K562 (cell line): ENCODE measurements around the gene AGL. TPM values are rescaled to one million over a fixed set of nuclear protein-coding genes. Genes with fewer than 3 reads are reported as not detected.

Experiments
- ATAC-seq: fragments of 200-7000 bp; cut with Tn5 transposase; 3 replicates; pipeline ENCODE4 v1.9.1; 2020; ENCODE audit warnings: moderate library complexity
- BruUV-seq: library from RNA; stranded (reverse); fragments of 400-500 nt; replicated peaks from 2 replicates; lab custom pipeline; 2021; lab: Mats Ljungman, UMichigan
- CTCF ChIA-PET: fragments of 300-600 bp; formaldehyde crosslinking; extraction: SDS; loops from one replicate; lab custom pipeline; 2021; ENCODE audit warnings: low intra/inter-chr PET ratio; lab: Yijun Ruan, JAX
- POLR2A ChIA-PET: fragments of 300-600, 350-650 bp; sonication (Branson Sonifier 250); formaldehyde crosslinking; extraction: SDS; loops from one replicate; lab custom pipeline; 2021; ENCODE audit warnings: antibody characterized with exemption, inconsistent platforms; lab: Yijun Ruan, JAX
- DNase-seq, 4 experiments: peaks; one replicate each; pipeline versions ENCODE4 v3.0.0 to v3.0.0-alpha.2; 2011 to 2018; ENCODE audit warnings: low spot score in 3 of 4, mixed read lengths in 3 of 4; ENCODE audit errors: extremely low read depth in 1 of 4
- FAIRE-seq: peaks from 2 replicates; lab custom pipeline; 2011; peaks lifted over from hg19 to GRCh38; lab: Jason Lieb, UNC
- H2AFZ ChIP-seq: 2 replicates; pipeline ENCODE4 v1.6.0; 2011; ENCODE audit warnings: low read depth, low read length, control low read depth, inconsistent platforms
- H3K27ac ChIP-seq: fragments of 200-600 bp; 3 replicates; pipeline ENCODE4 v1.8.0; 2011; ENCODE audit warnings: low read depth, mild to moderate bottlenecking, control low read depth, inconsistent platforms, low read length, moderate library complexity, mixed read lengths; ENCODE audit errors: extremely low read depth
- H3K27me3 ChIP-seq, 2 experiments: fragments of 300-600 bp in 1 of 2; 2 replicates in 1 of 2; 3 replicates in 1 of 2; pipeline versions ENCODE4 v1.6.0 to v1.8.0; 2011; ENCODE audit warnings: inconsistent platforms in 2 of 2, low read length in 2 of 2, mild to moderate bottlenecking in 1 of 2, mixed read lengths in 1 of 2, moderate library complexity in 1 of 2; ENCODE audit not compliant: control insufficient read depth in 2 of 2, insufficient read depth in 2 of 2
- H3K36me3 ChIP-seq: fragments of 300-600 bp; 3 replicates; pipeline ENCODE4 v1.8.0; 2011; ENCODE audit warnings: mild to moderate bottlenecking, low read length, inconsistent platforms; ENCODE audit not compliant: control insufficient read depth, insufficient read depth
- H3K4me1 ChIP-seq, 2 experiments: fragments of 200-600 bp in 1 of 2; replicated peaks in 1 of 2; 2 replicates in 1 of 2; 3 replicates in 1 of 2; pipeline versions ENCODE4 v1.5.1 to v1.8.0; 2011; ENCODE audit warnings: inconsistent platforms in 2 of 2, low read length in 2 of 2, mild to moderate bottlenecking in 1 of 2, mixed read lengths in 1 of 2, moderate library complexity in 1 of 2; ENCODE audit not compliant: control insufficient read depth in 2 of 2, insufficient read depth in 2 of 2
- H3K4me2 ChIP-seq: 2 replicates; pipeline ENCODE4 v1.6.1; 2011; ENCODE audit warnings: low read length, control low read depth, inconsistent platforms, mixed read lengths; ENCODE audit not compliant: insufficient read depth
- H3K4me3 ChIP-seq: fragments of 200-600 bp; sonication (generic), shearing (Covaris generic); 2 replicates; pipeline ENCODE4 v1.5.1; 2016; ENCODE audit warnings: control low read depth, inconsistent platforms
- H3K79me2 ChIP-seq: fragments of 200-600 bp; 3 replicates; pipeline ENCODE4 v1.8.0; 2011; ENCODE audit warnings: low read length, inconsistent platforms; ENCODE audit not compliant: control insufficient read depth, insufficient read depth
- H3K9ac ChIP-seq, 2 experiments: 2 replicates each; pipeline versions ENCODE4 v1.6.0 to v1.6.1; 2011; ENCODE audit warnings: low read depth in 2 of 2, low read length in 2 of 2, control low read depth in 1 of 2, inconsistent platforms in 1 of 2, mild to moderate bottlenecking in 1 of 2, mixed read lengths in 1 of 2; ENCODE audit not compliant: insufficient read depth in 1 of 2
- H3K9me1 ChIP-seq: one replicate; pipeline ENCODE4 v1.6.0; 2011; ENCODE audit warnings: inconsistent platforms, mild to moderate bottlenecking, low read length, moderate library complexity; ENCODE audit not compliant: control insufficient read depth, insufficient read depth
- H3K9me3 ChIP-seq: replicated peaks from 2 replicates; pipeline ENCODE4 v1.5.1; 2011; ENCODE audit warnings: low read depth, low read length, inconsistent platforms; ENCODE audit not compliant: control insufficient read depth, insufficient read depth
- H4K20me1 ChIP-seq: replicated peaks from 2 replicates; pipeline ENCODE4 v1.6.1; 2011; ENCODE audit warnings: low read length, inconsistent platforms, mixed read lengths; ENCODE audit not compliant: control insufficient read depth, insufficient read depth
- FOXK2 ChIP-seq, 2 experiments: fragments of 450-650 bp; IDR thresholded peaks in 1 of 2; conservative IDR thresholded peaks in 1 of 2; 2 replicates each; pipeline ENCODE4 v1.6.1; 2016; ENCODE audit warnings: low read depth in 2 of 2, mild to moderate bottlenecking in 1 of 2
- HDAC1 ChIP-seq, 2 experiments: fragments of 450-650 bp; IDR thresholded peaks; 2 replicates each; pipeline ENCODE4 v1.6.1; 2016 to 2017; ENCODE audit warnings: inconsistent platforms in 1 of 2, mild to moderate bottlenecking in 1 of 2, moderate library complexity in 1 of 2
- HSF4 ChIP-seq: fragments of 250-450 bp; sonication (Bioruptor Pico); IDR thresholded peaks from 2 replicates; pipeline ENCODE4 v2.1.2; 2022; ENCODE audit warnings: mild to moderate bottlenecking, moderate library complexity, borderline replicate concordance
- MEIS2 ChIP-seq: fragments of 450-650 bp; IDR thresholded peaks from 2 replicates; pipeline ENCODE4 v1.6.1; 2014; ENCODE audit warnings: mild to moderate bottlenecking; ENCODE audit not compliant: partially characterized antibody
- NR4A1 ChIP-seq, 2 experiments: fragments of 250-450 bp in 1 of 2; fragments of 450-650 bp in 1 of 2; sonication (Bioruptor Pico) in 1 of 2; IDR thresholded peaks; 2 replicates each; pipeline versions ENCODE4 v1.4.0 to v1.6.1; 2016 to 2020; ENCODE audit warnings: mild to moderate bottlenecking in 2 of 2, missing compliant biosample characterization in 1 of 2, missing genetic modification characterization in 1 of 2, moderate library complexity in 1 of 2
- RBM34 ChIP-seq: fragments of 200-400 bp; formaldehyde crosslinking; IDR thresholded peaks from 2 replicates; pipeline ENCODE4 v1.6.1; 2018; ENCODE audit warnings: low read length, borderline replicate concordance; ENCODE audit not compliant: insufficient read depth
- SMARCA4 ChIP-seq: fragments of 450-650 bp; IDR thresholded peaks from 2 replicates; pipeline ENCODE4 v1.6.1; 2016
- SOX6 ChIP-seq: fragments of 450-650 bp; IDR thresholded peaks from 2 replicates; pipeline ENCODE4 v1.6.1; 2014; ENCODE audit warnings: mild to moderate bottlenecking
- TEAD2 ChIP-seq: fragments of 450-650 bp; IDR thresholded peaks from 2 replicates; pipeline ENCODE4 v1.6.1; 2016; ENCODE audit warnings: missing genetic modification characterization, control low read depth, missing compliant biosample characterization
- TEAD4 ChIP-seq, 2 experiments: sonication (generic) in 1 of 2; formaldehyde crosslinking in 1 of 2; IDR thresholded peaks; 2 replicates each; pipeline versions ENCODE4 v1.6.1 to v1.8.0; 2012 to 2022; ENCODE audit warnings: borderline replicate concordance in 1 of 2, inconsistent platforms in 1 of 2, low read length in 1 of 2, mild to moderate bottlenecking in 1 of 2, missing genetic modification reagents in 1 of 2
- ZNF444 ChIP-seq: fragments of 250-450 bp; sonication (Bioruptor Pico); IDR thresholded peaks from 2 replicates; pipeline ENCODE4 v1.4.0; 2020; ENCODE audit warnings: mild to moderate bottlenecking, moderate library complexity
- ZNF668 ChIP-seq: fragments of 250-450 bp; sonication (Bioruptor Pico); IDR thresholded peaks from 2 replicates; pipeline ENCODE4 v1.8.0; 2022; ENCODE audit warnings: mild to moderate bottlenecking, inconsistent platforms
- ZNF77 ChIP-seq: fragments of 250-450 bp; sonication (Bioruptor Pico); IDR thresholded peaks from 2 replicates; pipeline ENCODE4 v1.5.0; 2020
- WGBS: fragments of 100-300 bp; shearing (Covaris generic); methylation state at CpG from one replicate; pipeline ENCODE4 v1.1.6; 2016; ENCODE audit warnings: low coverage, mixed read lengths; ENCODE audit not compliant: insufficient coverage; ENCODE audit errors: missing lambda C conversion rate; 5-methylcytosine and 5-hydroxymethylcytosine counted together
- in situ Hi-C: fragments of 300-500 bp; cut with MboI; formaldehyde crosslinking; loops from 4 replicates; pipeline ENCODE4 v1.15.0; 2018; ENCODE audit warnings: inconsistent platforms, mixed read lengths
- intact Hi-C: fragments of 100-400 bp; cut with micrococcal nuclease; formaldehyde crosslinking; loops from 2 replicates; pipeline ENCODE4 v1.14.2; 2022
- polyA plus RNA-seq, 8 experiments: library from polyadenylated mRNA; depleted of rRNA in 4 of 8; stranded (reverse) in 5 of 8; unstranded in 3 of 8; fragments of >200 nt; fragmentation: Nextera tagmentation in 2 of 8; fragmentation: Illumina TruSeq in 1 of 8; extraction: Ambion mirVana in 2 of 8; extraction: Trizol in 1 of 8; gene quantifications; 2 replicates each; pipeline versions ENCODE4 v1.2.1 to v1.2.3, GENCODE V29; 2011 to 2014; ENCODE audit warnings: inconsistent platforms in 1 of 8, missing spikeins in 1 of 8
- total RNA-seq, 7 experiments: library from RNA; depleted of rRNA in 6 of 7; stranded (reverse); fragments of >200 nt in 6 of 7; fragmentation: Illumina TruSeq in 2 of 7; extraction: Trizol in 2 of 7; gene quantifications; 2 replicates each; pipeline versions ENCODE4 v1.2.1 to v1.2.3, GENCODE V29; 2011 to 2021; ENCODE audit warnings: low replicate concordance in 1 of 7
- TF ChIP-seq, protein P1 (sequence below): fragments of 450-650 bp; IDR thresholded peaks from 2 replicates; pipeline ENCODE4 v1.6.1; 2016
- TF ChIP-seq, protein P2 (sequence below): fragments of 250-450 bp; sonication (Bioruptor Pico); IDR thresholded peaks from 2 replicates; pipeline ENCODE4 v1.8.0; 2021; ENCODE audit warnings: borderline replicate concordance, mild to moderate bottlenecking, moderate library complexity; ENCODE audit not compliant: poor library complexity, severe bottlenecking
- TF ChIP-seq, protein P3 (sequence below): fragments of 250-450 bp; sonication (Bioruptor Pico); IDR thresholded peaks from 2 replicates; pipeline ENCODE4 v1.5.0; 2020; ENCODE audit warnings: mild to moderate bottlenecking
- TF ChIP-seq, protein P4 (sequence below): fragments of 250-450 bp; sonication (Bioruptor Pico); IDR thresholded peaks from 2 replicates; pipeline ENCODE4 v1.9.0; 2021; ENCODE audit warnings: mild to moderate bottlenecking, inconsistent platforms

Gene AGL
- total and polyA plus RNA-seq, 9 of the 15 experiments (the other 6 are each of a cell fraction or from before 2014, with no cell fraction given) = 6.3 to 20.4 (median 12.4) TPM

DNA sequence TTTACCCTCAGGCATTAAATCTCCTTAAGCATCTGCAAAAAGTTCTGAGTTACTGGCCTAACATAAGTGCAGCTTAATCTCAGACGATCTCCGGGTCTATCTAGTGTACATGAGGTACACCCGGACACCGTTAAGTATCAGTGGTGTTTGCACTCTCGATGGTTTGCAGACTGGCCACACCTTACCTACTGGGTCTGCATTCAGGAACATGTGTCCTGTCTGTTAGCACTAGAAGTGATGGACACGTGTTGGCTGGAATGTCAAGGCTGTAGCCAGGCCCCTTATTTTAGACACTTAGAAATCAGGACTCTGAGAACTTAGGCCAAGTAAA lies 783 bp upstream of the AGL start:
- peak; percentile 91 for FAIRE-seq
- in situ Hi-C loops (no loop called here), intact Hi-C loops (no loop called here)
- Histone ChIP-seq H3K27ac (peak overlapping the region; percentile 89), H3K36me3 (peaks cover 9% of the 10 kb centered on the region; the same call in 2 of the 3 replicates), H3K4me1 (peaks cover 7 to 12% of the 10 kb centered on the region in 2 experiments; a peak in 4 of 5 replicates), H4K20me1 (no peaks in the 10 kb centered on the region), H3K27me3 (no peaks in the 10 kb centered on the region), H3K4me3 (peak overlapping the region; percentile 92), H3K4me2 (peak overlapping the region; percentile 89), H3K9me1 (no peaks in the 10 kb centered on the region), H3K9me3 (no peaks in the 10 kb centered on the region), H3K9ac (peak overlapping the region; percentile 85 to 98), H3K79me2 (peaks cover 22% of the 10 kb centered on the region), H2AFZ (peak overlapping the region; percentile 94)
- BruUV-seq = TSS peak; percentile 94
- ChIA-PET POLR2A (no interaction called here), CTCF (no interaction called here)
- peak; percentile 24 to 64 (median 33) for DNase-seq
- 4% methylated on average over 6 of the region's 6 CpGs for WGBS
- ATAC-seq = peak; percentile 58
- TF ChIP-seq, protein P1, sequence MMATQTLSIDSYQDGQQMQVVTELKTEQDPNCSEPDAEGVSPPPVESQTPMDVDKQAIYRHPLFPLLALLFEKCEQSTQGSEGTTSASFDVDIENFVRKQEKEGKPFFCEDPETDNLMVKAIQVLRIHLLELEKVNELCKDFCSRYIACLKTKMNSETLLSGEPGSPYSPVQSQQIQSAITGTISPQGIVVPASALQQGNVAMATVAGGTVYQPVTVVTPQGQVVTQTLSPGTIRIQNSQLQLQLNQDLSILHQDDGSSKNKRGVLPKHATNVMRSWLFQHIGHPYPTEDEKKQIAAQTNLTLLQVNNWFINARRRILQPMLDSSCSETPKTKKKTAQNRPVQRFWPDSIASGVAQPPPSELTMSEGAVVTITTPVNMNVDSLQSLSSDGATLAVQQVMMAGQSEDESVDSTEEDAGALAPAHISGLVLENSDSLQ = peak; percentile 51
- 0 out of 4 replicates have a peak, but pooled peaks of 1 of the 2 experiments have one; percentile 15 for TF ChIP-seq FOXK2 (conservative IDR thresholded peaks at IDR 0.05 in 1 of 2, IDR thresholded peaks at IDR 0.05 in 1 of 2; ENCODE audit: low read depth in 2 of 2)
- no peak for TF ChIP-seq NR4A1 (CRISPR knock-in tag; IDR thresholded peaks at IDR 0.05)
- TF ChIP-seq NR4A1 (tag; IDR thresholded peaks at IDR 0.05) = peak; percentile 56; the same call in 1 of the 2 replicates
- no peak for TF ChIP-seq ZNF444 (CRISPR knock-in tag)
- no peak for TF ChIP-seq RBM34
- TF ChIP-seq HDAC1 (IDR thresholded peaks at IDR 0.05) = peak in 1 of 2 experiments; percentile 14; a peak in 1 of 4 replicates
- 0 out of 2 replicates have a peak, but pooled peaks have one; percentile 2 for TF ChIP-seq SOX6
- 0 out of 2 replicates have a peak, but pooled peaks have one; percentile 26 for TF ChIP-seq TEAD4 (IDR thresholded peaks at IDR 0.05; ENCODE audit: low read length)
- no peak for TF ChIP-seq TEAD4 (CRISPR knock-in tag; IDR thresholded peaks at IDR 0.05; ENCODE audit: borderline replicate concordance)
- TF ChIP-seq, protein P2, sequence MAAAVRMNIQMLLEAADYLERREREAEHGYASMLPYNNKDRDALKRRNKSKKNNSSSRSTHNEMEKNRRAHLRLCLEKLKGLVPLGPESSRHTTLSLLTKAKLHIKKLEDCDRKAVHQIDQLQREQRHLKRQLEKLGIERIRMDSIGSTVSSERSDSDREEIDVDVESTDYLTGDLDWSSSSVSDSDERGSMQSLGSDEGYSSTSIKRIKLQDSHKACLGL (CRISPR knock-in tag) = peak; percentile 16
- 0 out of 2 replicates have a peak, but pooled peaks have one; percentile 7 for TF ChIP-seq SMARCA4
- TF ChIP-seq, protein P3, sequence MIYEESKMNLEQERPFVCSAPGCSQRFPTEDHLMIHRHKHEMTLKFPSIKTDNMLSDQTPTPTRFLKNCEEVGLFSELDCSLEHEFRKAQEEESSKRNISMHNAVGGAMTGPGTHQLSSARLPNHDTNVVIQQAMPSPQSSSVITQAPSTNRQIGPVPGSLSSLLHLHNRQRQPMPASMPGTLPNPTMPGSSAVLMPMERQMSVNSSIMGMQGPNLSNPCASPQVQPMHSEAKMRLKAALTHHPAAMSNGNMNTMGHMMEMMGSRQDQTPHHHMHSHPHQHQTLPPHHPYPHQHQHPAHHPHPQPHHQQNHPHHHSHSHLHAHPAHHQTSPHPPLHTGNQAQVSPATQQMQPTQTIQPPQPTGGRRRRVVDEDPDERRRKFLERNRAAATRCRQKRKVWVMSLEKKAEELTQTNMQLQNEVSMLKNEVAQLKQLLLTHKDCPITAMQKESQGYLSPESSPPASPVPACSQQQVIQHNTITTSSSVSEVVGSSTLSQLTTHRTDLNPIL (CRISPR knock-in tag) = no peak
- 0 out of 2 replicates have a peak, but pooled peaks have one; percentile 19 for TF ChIP-seq TEAD2 (tag)
- 0 out of 2 replicates have a peak, but pooled peaks have one; percentile 55 for TF ChIP-seq ZNF668 (CRISPR knock-in tag)
- TF ChIP-seq MEIS2 = no peak
- TF ChIP-seq, protein P4, sequence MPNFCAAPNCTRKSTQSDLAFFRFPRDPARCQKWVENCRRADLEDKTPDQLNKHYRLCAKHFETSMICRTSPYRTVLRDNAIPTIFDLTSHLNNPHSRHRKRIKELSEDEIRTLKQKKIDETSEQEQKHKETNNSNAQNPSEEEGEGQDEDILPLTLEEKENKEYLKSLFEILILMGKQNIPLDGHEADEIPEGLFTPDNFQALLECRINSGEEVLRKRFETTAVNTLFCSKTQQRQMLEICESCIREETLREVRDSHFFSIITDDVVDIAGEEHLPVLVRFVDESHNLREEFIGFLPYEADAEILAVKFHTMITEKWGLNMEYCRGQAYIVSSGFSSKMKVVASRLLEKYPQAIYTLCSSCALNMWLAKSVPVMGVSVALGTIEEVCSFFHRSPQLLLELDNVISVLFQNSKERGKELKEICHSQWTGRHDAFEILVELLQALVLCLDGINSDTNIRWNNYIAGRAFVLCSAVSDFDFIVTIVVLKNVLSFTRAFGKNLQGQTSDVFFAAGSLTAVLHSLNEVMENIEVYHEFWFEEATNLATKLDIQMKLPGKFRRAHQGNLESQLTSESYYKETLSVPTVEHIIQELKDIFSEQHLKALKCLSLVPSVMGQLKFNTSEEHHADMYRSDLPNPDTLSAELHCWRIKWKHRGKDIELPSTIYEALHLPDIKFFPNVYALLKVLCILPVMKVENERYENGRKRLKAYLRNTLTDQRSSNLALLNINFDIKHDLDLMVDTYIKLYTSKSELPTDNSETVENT (CRISPR knock-in tag) = no peak
- no peak for TF ChIP-seq ZNF77 (CRISPR knock-in tag)
- 0 out of 2 replicates have a peak, but pooled peaks have one; percentile 27 for TF ChIP-seq HSF4 (CRISPR knock-in tag)
